Transverse colon (tissue), 4 donors: ENCODE measurements around the gene IRF5. TPM values are rescaled to one million over a fixed set of nuclear protein-coding genes. Genes with fewer than 3 reads are reported as not detected.
A peak's percentile ranks its signal among the peaks of the same experiment; 100 is the strongest.

ENCODE experiments used
- DNase-seq: peaks from one replicate; pipeline ENCODE4 v3.0.0-alpha.2; 2019
- H3K27ac ChIP-seq, 4 donors: fragments of 200-600 bp; sonication (generic); 2 replicates each; pipeline ENCODE4 v1.5.1; 2016 to 2018; ENCODE audit warnings: inconsistent platforms in 4 of 4
- H3K27me3 ChIP-seq: fragments of 200-600 bp; sonication (generic); 2 replicates; pipeline ENCODE4 v1.5.1; 2017; ENCODE audit warnings: inconsistent platforms
- H3K36me3 ChIP-seq, 4 donors: fragments of 200-600 bp; sonication (generic); 2 replicates each; pipeline ENCODE4 v1.5.1; 2017 to 2019; ENCODE audit warnings: inconsistent platforms in 4 of 4
- H3K4me1 ChIP-seq, 4 donors: fragments of 200-600 bp; sonication (generic); 2 replicates each; pipeline ENCODE4 v1.5.1; 2017 to 2020; ENCODE audit warnings: inconsistent platforms in 4 of 4
- H3K4me3 ChIP-seq, 4 donors: fragments of 200-600 bp; sonication (generic); 1 replicate in 1 of 4; 2 replicates in 3 of 4; pipeline versions ENCODE4 v1.5.1 to v1.6.1; 2017 to 2019; ENCODE audit warnings: inconsistent platforms in 4 of 4
- H3K9me3 ChIP-seq, 2 donors: fragments of 200-600 bp; sonication (generic); 2 replicates each; pipeline ENCODE4 v1.5.1; 2017 to 2019; ENCODE audit warnings: inconsistent platforms in 2 of 2
- EP300 ChIP-seq: sonication (generic); formaldehyde crosslinking; IDR thresholded peaks from one replicate; pipeline ENCODE4 v1.6.1; 2017; ENCODE audit warnings: antibody characterized with exemption, low read depth
- POLR2A ChIP-seq: fragments of 450-650 bp; IDR thresholded peaks from one replicate; pipeline ENCODE4 v1.6.1; 2016; ENCODE audit warnings: antibody characterized with exemption, mild to moderate bottlenecking, moderate library complexity
- POLR2AphosphoS5 ChIP-seq, 3 donors: sonication (generic); formaldehyde crosslinking; IDR thresholded peaks; one replicate each; pipeline ENCODE4 v1.6.1; 2016; ENCODE audit warnings: antibody characterized with exemption in 3 of 3
- WGBS, 2 donors: methylation state at CpG; one replicate each; pipeline ENCODE4 v1.1.5; 2018; ENCODE audit warnings: low coverage in 1 of 2; 5-methylcytosine and 5-hydroxymethylcytosine counted together
- in situ Hi-C, 4 donors: fragments of 200-750 bp; cut with MboI; loops; one replicate each; pipeline versions ENCODE4 v1.15.0 to v1.15.1; 2017; ENCODE audit warnings: low sequenced_read_pairs in 3 of 4, low pct_ligation_motif_present in 1 of 4, low pct_unique_long_range_greater_than_20kb in 1 of 4
- intact Hi-C: fragments of 100-400 bp; cut with DNase I; formaldehyde crosslinking; loops from one replicate; pipeline ENCODE4 v1.15.1; 2023; ENCODE audit warnings: low total_unique reads
- total RNA-seq, 4 donors: library from RNA; depleted of rRNA; stranded (reverse); fragments of >200 nt; gene quantifications; one replicate each; pipeline ENCODE4 v1.1.0, GENCODE V29; 2016
- TF ChIP-seq, protein P1 (sequence below), 5 experiments: fragments of 200-600 bp in 3 of 5; fragments of 450-650 bp in 2 of 5; sonication (generic) in 3 of 5; IDR thresholded peaks; 1 replicate in 2 of 5; 2 replicates in 3 of 5; pipeline ENCODE4 v1.5.1; 2016 to 2017; ENCODE audit warnings: antibody characterized with exemption in 5 of 5, inconsistent platforms in 3 of 5, mild to moderate bottlenecking in 2 of 5, moderate library complexity in 1 of 5

Gene IRF5
- total RNA-seq, 4 donors from 2014 or later: 2.2 to 10.0 (median 6.2) TPM

GRCh38 chr7:128934361-128935341 lies 3.1 kb upstream of the IRF5 start:
- H3K4me3 ChIP-seq: no peak overlapping the region
- in situ Hi-C loops: no loop called here
- intact Hi-C loops: no loop called here
- peak overlapping the region; percentile 20 to 43 (median 32) for H3K27ac ChIP-seq
- H3K4me1 ChIP-seq: peaks cover 4 to 47% (median 20%) of the 10 kb centered on the region in 4 donors
- 60 to 69% methylated on average over 2 to 14 of the region's 14 CpGs for WGBS, 2 donors
- no peaks in the 10 kb centered on the region for H3K9me3 ChIP-seq
- DNase-seq: peak; percentile 41
- peaks cover 22% of the 10 kb centered on the region for H3K27me3 ChIP-seq
- TF ChIP-seq EP300: no peak
- TF ChIP-seq, protein P1, sequence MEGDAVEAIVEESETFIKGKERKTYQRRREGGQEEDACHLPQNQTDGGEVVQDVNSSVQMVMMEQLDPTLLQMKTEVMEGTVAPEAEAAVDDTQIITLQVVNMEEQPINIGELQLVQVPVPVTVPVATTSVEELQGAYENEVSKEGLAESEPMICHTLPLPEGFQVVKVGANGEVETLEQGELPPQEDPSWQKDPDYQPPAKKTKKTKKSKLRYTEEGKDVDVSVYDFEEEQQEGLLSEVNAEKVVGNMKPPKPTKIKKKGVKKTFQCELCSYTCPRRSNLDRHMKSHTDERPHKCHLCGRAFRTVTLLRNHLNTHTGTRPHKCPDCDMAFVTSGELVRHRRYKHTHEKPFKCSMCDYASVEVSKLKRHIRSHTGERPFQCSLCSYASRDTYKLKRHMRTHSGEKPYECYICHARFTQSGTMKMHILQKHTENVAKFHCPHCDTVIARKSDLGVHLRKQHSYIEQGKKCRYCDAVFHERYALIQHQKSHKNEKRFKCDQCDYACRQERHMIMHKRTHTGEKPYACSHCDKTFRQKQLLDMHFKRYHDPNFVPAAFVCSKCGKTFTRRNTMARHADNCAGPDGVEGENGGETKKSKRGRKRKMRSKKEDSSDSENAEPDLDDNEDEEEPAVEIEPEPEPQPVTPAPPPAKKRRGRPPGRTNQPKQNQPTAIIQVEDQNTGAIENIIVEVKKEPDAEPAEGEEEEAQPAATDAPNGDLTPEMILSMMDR (IDR thresholded peaks at IDR 0.05): no peak
- no peak for TF ChIP-seq POLR2AphosphoS5 (IDR thresholded peaks at IDR 0.05)
- no peak for TF ChIP-seq POLR2A
- H3K36me3 ChIP-seq: no peaks in the 10 kb centered on the region

DNA sequence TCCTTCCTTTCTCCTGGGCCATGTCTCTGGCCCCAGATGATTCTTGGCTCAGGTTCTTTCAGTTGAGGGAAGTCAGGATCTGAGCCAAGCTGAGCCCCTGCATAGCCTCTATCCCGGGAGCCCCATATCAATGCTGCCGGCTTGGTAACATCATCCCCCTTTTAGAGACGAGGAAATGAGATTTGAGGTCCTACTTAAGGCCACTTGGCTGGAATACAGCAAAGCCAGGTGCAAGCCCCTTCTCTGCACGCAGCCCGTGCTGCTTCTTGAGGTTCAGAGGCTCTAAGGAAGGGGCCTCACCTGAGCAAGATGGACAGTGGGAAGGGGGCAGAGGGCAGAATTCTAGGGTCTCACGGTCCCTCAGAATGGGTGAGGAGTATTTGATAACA lies 2.4 kb upstream of the IRF5 start:
- DNase-seq: no peak
- TF ChIP-seq, protein P1 (IDR thresholded peaks at IDR 0.05): no peak
- TF ChIP-seq POLR2AphosphoS5 (IDR thresholded peaks at IDR 0.05) (no peak), EP300 (no peak), POLR2A (no peak)
- no peaks in the 10 kb centered on the region for H3K36me3 ChIP-seq
- intact Hi-C loops: no loop called here
- in situ Hi-C loops: no loop called here
- WGBS, 2 donors: 55 to 100% methylated on average over 1 to 6 of the region's 6 CpGs
- H3K4me3 ChIP-seq: no peak overlapping the region
- peaks cover 22% of the 10 kb centered on the region for H3K27me3 ChIP-seq
- no peaks in the 10 kb centered on the region for H3K9me3 ChIP-seq
- peaks cover 4 to 47% (median 20%) of the 10 kb centered on the region in 4 donors for H3K4me1 ChIP-seq
- H3K27ac ChIP-seq: peak overlapping the region; percentile 20 to 43 (median 32)

DNA sequence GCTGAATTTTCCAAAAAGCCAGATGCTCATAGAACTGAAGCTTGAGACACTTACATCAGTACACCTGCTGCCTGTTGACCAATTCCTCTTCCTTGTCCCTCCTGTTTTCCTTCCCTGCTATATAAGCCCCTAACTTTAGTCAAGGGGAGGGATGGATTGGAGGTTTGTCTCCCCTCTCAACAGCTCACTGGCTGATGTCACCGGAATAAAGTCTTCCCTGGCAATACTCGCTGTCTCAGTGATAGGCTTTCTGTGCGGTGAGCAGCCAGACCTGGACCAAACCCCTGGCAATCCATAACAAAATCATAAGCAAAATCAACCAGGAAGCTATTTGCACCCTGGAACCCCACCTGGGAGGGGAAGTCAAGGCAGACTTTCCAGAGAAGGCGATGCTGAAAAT lies 929 bp upstream of the IRF5 start:
- H3K4me1 ChIP-seq: peaks cover 4 to 47% (median 20%) of the 10 kb centered on the region in 4 donors
- in situ Hi-C loops: no loop called here
- intact Hi-C loops: no loop called here
- H3K27me3 ChIP-seq: peaks cover 22% of the 10 kb centered on the region
- H3K4me3 ChIP-seq: no peak overlapping the region
- no peaks in the 10 kb centered on the region for H3K36me3 ChIP-seq
- TF ChIP-seq EP300: no peak
- TF ChIP-seq, protein P1 (IDR thresholded peaks at IDR 0.05): no peak
- 90% methylated on average over 2 to 4 of the region's 4 CpGs for WGBS, 2 donors
- DNase-seq: no peak
- H3K9me3 ChIP-seq: no peaks in the 10 kb centered on the region
- H3K27ac ChIP-seq: peak overlapping the region in 1 of 4 donors; percentile 75

- no peaks in the 10 kb centered on the region for H3K9me3 ChIP-seq
- WGBS, 2 donors: 60 to 79% methylated on average over 2 to 11 of the region's 17 CpGs
- peak overlapping the region; percentile 54 to 85 (median 71) for H3K27ac ChIP-seq
- in situ Hi-C loops (no loop called here), intact Hi-C loops (no loop called here)
- no peak for DNase-seq
- H3K4me1 ChIP-seq: peaks cover 4 to 47% (median 20%) of the 10 kb centered on the region in 4 donors
- TF ChIP-seq POLR2AphosphoS5 (IDR thresholded peaks at IDR 0.05): no peak
- TF ChIP-seq POLR2A: no peak
- TF ChIP-seq, protein P1 (IDR thresholded peaks at IDR 0.05): no peak
- TF ChIP-seq EP300: no peak
- no peaks in the 10 kb centered on the region for H3K36me3 ChIP-seq
- H3K27me3 ChIP-seq: peaks cover 22% of the 10 kb centered on the region
- peak overlapping the region in 2 of 4 donors; percentile 63 to 72 for H3K4me3 ChIP-seq
Observed at GRCh38 chr7:128937271-128937646, 468 bp upstream of the IRF5 start.
